Measurements from ENCODE around the gene PLXDC2. TPM values are rescaled to one million over a fixed set of nuclear protein-coding genes. Genes with fewer than 3 reads are reported as not detected.

Gene PLXDC2
- total RNA-seq, 2 donors from 2014 or later = not detected

DNA sequence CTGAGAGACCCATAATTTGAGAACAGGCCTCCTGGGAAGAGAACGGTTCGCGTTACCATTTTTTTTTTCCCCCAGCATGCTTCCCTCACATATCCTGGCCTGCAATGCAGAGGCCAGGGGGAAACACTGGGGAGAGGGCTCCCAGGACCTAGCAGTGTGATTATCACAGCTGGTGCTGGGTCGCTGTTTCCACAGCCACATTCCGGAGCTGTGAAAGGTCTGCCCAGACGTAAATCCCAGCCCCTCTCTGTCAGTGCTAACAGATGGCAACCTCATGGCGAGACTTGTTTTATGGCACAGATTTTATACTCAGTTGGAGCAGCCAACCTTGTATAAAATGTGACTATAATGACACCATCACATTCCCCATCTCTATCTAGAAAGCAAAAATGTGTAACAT is 150.5 kb downstream of the PLXDC2 start:
- Mint-ChIP-seq H3K9me3 (peaks cover 6 to 8% of the 10 kb centered on the region in 2 donors), H3K36me3 (no peaks in the 10 kb centered on the region), H3K27ac (no peak overlapping the region)
- no peak for DNase-seq (ENCODE audit: low spot score in 2 of 2)
- no peak for ATAC-seq

DNA sequence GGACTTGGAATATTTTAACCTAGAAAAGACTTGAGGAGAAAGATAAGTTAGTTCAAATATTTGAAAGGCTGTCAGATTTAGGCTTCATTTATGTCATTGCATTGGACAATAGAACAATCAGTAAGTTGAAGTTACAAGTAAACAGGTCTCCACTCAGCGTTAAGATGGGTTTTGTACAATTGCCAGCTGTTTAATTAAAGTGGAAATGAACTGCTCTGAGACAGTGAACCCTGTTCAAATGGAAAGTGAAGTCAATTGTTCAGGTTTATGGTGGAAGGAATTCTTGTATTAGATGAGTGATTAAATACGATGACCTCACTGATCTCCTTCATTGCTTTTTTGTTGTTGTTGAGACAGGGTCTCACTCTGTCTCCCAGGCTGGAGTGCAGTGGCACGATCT is 151.7 kb downstream of the PLXDC2 start:
- peaks cover 6 to 8% of the 10 kb centered on the region in 2 donors for H3K9me3 Mint-ChIP-seq
- H3K36me3 Mint-ChIP-seq = no peaks in the 10 kb centered on the region
- H3K27ac Mint-ChIP-seq = no peak overlapping the region
- ATAC-seq (no peak), DNase-seq (ENCODE audit: low spot score in 2 of 2) (no peak)

DNA sequence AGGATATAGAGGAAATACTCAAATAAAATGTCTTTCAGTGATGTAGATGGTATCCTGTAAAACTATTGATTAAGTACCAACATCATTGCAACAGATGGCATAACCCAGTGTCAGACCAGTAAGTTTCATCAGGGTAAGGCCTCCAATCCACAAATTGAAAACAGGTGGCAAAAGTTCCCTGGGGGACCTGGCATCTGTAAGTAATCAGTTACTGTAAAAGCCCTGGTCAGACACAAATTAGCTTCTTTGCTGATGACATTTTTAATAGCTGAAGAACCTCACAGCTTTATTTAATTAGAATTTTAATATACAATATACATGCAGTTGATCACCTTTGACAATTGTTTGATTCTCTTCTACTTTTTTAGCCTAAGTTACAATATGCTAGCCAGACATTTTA is 152.5 kb downstream of the PLXDC2 start:
- Mint-ChIP-seq H3K9me3 (peaks cover 4 to 8% of the 10 kb centered on the region in 2 donors), H3K36me3 (no peaks in the 10 kb centered on the region), H3K27ac (no peak overlapping the region)
- ATAC-seq = no peak
- DNase-seq (ENCODE audit: low spot score in 2 of 2) = no peak

DNA sequence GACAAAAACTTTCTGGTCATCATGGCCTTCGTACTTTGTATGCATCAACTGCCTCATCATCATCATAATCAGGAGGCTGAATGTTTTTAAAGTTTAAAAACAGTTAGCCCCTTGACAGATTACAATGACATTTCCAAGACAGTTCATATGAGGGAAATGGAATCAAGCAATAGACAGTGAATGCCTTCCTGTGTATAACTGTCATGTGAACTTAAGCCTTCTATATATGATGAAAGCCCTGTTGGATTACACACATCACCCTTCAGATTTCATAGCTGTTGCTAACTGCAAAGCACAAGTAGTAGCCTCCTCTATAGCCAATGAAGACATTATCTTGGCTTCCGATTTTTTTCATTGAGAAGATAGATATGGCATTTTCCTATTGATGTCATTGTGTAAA is 154.0 kb downstream of the PLXDC2 start:
- no peak for DNase-seq (ENCODE audit: low spot score in 2 of 2)
- Mint-ChIP-seq H3K36me3 (no peaks in the 10 kb centered on the region), H3K9me3 (peaks cover 0 to 8% of the 10 kb centered on the region in 2 donors), H3K27ac (no peak overlapping the region)
- no peak for ATAC-seq

DNA sequence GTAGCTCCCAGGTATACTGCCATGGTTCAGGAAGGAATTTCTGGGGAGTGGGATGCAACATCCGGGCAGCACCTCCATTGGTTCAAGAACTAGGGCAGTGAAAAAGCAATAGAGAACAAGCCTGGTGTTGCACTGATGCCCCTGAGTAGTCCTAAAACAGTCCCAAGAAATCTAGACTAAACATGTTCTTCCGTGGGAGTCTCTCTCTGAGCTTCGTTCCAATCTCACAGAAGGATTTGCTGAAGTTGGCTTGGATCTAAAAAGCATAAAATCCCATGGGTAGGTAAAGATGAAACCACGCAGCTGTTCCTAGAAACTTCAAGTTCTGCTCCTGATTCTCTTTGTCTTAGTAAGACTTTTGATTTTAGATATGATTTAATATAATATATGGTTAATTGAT is 154.5 kb downstream of the PLXDC2 start:
- DNase-seq (ENCODE audit: low spot score in 2 of 2) (no peak), ATAC-seq (no peak)
- Mint-ChIP-seq H3K27ac (no peak overlapping the region), H3K36me3 (no peaks in the 10 kb centered on the region), H3K9me3 (peaks cover 0 to 8% of the 10 kb centered on the region in 2 donors)

DNA sequence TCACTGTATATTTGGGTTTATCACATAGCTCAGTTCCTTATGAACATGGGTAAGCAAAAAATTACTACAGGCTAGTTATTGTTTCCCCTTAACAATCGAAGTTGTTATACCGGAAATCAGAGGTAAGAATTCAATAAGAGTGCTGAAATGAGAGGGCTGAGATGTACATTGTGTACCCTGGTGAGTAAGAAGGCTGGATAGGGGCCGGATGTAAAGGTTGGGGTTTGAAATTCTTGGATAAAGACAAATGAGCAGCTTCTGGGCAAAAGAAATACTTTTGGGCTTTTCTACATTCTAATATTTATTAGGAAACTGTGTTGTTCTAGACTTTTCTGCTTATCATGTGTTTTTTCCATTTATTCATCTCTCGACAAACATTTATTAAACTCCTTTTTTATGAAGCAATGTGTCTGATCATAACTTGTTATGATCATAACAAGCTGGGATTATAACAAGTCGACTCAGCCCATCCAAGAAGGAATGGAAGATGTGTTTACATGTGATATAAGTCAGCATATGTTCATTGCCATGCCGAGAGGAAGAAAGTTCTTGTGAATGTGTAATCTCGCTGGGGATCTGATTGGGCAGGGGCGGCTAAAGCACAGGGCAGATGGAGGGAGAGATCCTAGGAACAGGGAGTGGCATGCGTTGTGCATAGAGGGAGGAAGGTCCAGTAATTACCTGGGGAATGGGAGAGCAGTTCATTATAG is 155.3 kb downstream of the PLXDC2 start:
- no peaks in the 10 kb centered on the region for H3K36me3 Mint-ChIP-seq
- DNase-seq (ENCODE audit: low spot score in 2 of 2) = no peak
- H3K9me3 Mint-ChIP-seq = peaks cover 2 to 8% of the 10 kb centered on the region in 2 donors
- ATAC-seq = no peak
- H3K27ac Mint-ChIP-seq = no peak overlapping the region

DNA sequence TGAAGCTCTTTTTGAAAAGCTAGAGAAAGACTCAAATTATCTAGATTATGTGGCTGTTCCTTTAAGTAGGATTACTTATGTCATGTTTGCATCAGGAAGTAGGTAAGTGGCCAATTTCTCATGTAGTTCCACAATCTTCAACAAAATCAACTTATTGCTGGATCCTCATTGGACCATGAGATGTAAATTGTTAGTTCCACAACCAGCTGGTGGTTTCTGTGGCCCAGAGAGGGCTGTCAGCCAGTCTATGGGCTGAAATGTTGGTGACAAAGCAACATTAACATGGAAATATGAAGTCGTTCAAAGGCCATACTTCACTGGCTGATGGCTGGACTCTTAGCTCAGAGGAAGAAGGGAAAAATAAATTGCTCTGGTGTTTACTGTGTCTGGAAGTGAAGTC is 157.9 kb downstream of the PLXDC2 start:
- Mint-ChIP-seq H3K9me3 (peaks cover 12 to 16% of the 10 kb centered on the region in 2 donors), H3K27ac (no peak overlapping the region), H3K36me3 (no peaks in the 10 kb centered on the region)
- ATAC-seq (no peak), DNase-seq (ENCODE audit: low spot score in 2 of 2) (no peak)

DNA sequence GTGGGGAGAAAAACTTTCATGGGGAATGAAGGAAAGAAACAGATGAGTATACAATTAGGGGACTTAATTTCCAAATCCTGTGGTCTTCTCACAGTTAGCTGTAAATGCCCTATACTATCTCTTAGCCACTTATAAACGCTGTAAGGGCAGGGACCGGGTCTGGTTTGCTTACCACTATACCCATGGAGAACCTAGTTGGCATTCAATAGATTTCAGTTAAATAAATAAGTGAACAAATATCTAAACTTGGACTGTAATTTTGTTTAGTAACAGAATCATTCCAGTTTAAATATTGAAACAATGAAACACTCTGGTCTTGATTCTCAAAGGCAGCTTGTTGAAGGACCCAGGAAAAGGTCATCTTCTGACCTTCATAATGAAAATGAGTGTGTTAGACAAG is 158.3 kb downstream of the PLXDC2 start:
- DNase-seq (ENCODE audit: low spot score in 2 of 2) (no peak), ATAC-seq (no peak)
- H3K27ac Mint-ChIP-seq = no peak overlapping the region
- peaks cover 12 to 16% of the 10 kb centered on the region in 2 donors for H3K9me3 Mint-ChIP-seq
- no peaks in the 10 kb centered on the region for H3K36me3 Mint-ChIP-seq

DNA sequence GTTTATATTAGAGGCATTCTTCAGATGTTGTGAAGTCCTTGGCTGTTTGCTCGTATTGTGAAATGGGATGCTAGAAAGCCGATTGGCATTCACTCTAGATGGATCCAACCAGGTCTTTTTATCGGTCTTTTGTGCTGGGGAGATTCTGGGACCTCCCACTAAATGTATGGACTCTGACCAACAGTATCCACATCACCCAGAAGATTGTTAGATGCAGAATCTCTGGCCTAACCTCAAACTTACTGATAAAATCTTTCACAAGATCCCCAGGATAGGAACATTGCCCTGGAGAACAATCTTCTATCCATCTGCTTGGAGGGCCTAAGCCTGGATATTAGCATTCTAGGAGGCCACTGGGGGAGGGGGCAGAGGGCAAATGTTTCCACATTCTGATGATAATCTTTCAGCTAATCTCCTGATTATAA is 160.9 kb downstream of the PLXDC2 start:
- Mint-ChIP-seq H3K9me3 (peaks cover 12 to 21% of the 10 kb centered on the region in 2 donors), H3K27ac (no peak overlapping the region), H3K36me3 (no peaks in the 10 kb centered on the region)
- no peak for ATAC-seq
- no peak for DNase-seq (ENCODE audit: low spot score in 2 of 2)

DNA sequence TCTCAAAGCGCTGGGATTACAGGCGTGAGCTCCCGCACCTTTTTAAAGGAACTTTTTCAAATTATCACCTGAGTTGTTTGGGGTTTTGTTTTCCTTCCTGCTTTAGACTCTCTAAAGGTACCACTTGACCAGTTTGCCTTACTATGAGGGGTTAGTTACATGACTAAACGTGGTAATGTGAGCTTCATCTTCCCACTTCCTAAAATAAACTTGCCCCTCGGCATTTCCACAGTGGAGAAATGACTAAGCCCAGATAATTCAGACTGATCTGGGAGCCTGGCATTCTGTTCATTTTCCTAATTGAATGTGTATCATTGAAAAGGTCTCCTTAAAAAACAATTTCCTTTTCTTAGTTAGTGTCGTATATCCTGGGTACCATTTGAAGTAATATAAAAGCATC is 163.4 kb downstream of the PLXDC2 start:
- Mint-ChIP-seq H3K36me3 (no peaks in the 10 kb centered on the region), H3K9me3 (peaks cover 12 to 21% of the 10 kb centered on the region in 2 donors), H3K27ac (no peak overlapping the region)
- ATAC-seq (no peak), DNase-seq (ENCODE audit: low spot score in 2 of 2) (no peak)

DNA sequence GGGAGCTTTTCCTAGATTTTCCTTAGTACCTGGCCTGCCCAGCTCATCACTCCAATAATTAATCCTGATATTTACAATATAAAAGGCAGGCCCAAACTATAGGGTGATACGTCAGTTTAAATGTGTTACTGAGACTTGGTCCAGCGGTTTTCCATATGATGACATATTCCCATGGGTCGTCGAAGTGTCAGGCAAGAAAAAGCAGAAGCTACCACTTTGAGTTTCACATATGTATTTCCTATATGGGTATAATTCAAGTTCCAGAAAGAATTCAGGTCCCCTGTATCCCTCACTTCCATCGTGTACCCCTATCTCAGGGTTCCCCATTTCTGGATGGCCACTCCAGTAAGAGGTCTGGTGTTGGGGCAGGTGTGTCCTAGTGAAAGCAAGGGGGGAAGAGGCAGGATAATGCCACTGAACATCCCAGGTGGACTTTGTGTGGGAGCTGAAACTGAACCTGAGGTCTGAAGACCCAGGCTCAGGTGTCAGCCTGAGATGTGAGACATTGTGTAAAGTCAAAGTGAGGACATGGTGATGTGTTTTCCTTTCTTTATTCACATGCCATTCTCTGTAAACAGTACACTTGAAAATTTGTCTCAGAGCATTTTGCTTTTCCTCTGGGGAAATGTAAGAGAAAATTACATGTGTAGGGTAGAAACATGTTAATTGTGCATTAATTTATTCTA is 167.8 kb downstream of the PLXDC2 start:
- Mint-ChIP-seq H3K9me3 (peaks cover 0 to 9% of the 10 kb centered on the region in 2 donors), H3K36me3 (no peaks in the 10 kb centered on the region), H3K27ac (no peak overlapping the region)
- no peak for DNase-seq (ENCODE audit: low spot score in 2 of 2)
- ATAC-seq = no peak

DNA sequence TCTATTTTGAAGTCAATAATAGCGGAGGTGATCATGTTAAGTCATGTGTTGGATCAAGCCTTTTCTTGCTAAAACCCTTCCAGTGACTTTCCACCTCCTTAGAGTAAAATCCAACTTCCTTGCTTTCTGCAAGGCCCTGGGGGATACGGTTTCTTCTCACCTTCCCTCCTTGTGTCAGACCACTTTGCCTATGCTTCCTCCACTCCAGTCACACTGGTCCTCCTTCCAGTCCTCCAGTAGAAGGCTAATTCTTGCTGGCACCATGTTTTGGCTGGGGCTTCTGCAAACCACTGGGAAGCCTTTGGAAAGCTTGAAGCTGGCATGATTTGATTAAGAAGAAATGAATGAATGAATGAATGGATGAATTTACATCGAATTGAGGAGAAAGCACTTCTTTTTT is 169.5 kb downstream of the PLXDC2 start:
- Mint-ChIP-seq H3K27ac (no peak overlapping the region), H3K9me3 (peaks cover 0 to 5% of the 10 kb centered on the region in 2 donors), H3K36me3 (no peaks in the 10 kb centered on the region)
- DNase-seq (ENCODE audit: low spot score in 2 of 2) (no peak), ATAC-seq (no peak)

DNA sequence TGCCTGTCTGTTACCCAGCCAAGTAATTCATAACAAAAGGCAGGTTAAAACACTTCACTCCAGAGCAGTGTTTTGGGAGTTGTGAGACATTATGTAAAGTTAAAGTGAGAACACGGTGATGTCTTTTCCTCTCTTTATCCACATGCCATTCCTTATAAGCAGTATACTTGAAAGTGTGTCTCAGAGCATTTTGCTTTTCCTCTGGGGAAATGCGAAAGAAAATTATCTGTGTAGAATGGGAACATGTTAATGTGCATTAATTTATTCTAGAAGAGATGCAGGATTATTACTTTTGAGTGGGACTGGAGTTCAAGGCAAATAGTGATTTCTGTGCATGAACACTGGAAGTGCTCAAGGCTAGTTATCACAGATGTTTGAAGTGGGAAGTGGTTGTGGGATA is 170.4 kb downstream of the PLXDC2 start:
- Mint-ChIP-seq H3K36me3 (no peaks in the 10 kb centered on the region), H3K27ac (no peak overlapping the region), H3K9me3 (no peaks in the 10 kb centered on the region)
- DNase-seq (ENCODE audit: low spot score in 2 of 2) (no peak), ATAC-seq (no peak)

DNA sequence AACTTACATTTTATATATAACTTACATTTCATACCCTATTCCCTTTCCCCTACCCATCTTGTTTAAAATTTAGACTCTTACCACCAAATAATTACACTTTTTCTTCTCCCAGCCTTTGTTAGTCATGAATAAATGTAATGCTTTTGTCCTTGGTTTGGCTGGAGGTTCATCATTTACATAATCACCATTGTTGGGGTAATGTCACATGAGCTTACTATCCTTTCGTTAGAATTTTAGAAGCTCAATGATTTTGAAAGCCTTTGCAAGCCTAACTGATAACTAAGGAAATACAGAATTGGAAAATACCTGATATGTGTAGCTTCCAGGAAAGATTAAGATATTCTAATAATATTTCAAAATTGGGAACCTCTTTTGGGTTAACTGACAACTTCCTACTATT is 171.7 kb downstream of the PLXDC2 start:
- DNase-seq (ENCODE audit: low spot score in 2 of 2) (no peak), ATAC-seq (no peak)
- Mint-ChIP-seq H3K9me3 (peaks cover 0 to 4% of the 10 kb centered on the region in 2 donors), H3K27ac (no peak overlapping the region), H3K36me3 (no peaks in the 10 kb centered on the region)

DNA sequence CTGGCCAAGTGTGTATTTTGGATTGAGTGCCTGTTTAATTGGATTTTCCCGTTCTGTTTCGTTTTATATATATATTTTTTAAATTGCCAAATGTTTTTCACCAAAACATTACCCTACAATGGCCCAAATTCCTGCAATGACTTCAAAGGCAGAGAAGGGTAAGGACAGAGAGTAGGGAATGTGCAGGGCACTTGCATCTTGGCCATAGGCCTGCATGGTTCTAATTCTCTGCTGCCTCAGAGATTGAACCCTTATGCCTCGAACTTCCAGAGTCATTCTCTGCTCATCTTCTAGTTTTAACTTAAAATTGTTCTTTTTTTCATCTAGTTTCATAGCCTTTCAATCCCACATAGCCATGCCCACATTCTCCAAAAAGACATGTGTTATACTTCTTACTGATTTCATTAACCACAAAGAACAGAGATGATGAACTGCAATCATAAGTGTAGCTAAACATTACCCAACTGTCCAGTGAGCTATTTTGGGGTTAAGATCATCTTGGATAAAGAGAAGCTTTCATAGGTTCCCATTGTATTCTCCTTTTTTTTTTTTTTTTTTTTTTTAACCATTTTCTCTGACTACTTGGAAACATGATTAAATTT is 177.6 kb downstream of the PLXDC2 start:
- no peak overlapping the region for H3K27ac Mint-ChIP-seq
- H3K9me3 Mint-ChIP-seq = peaks cover 6 to 8% of the 10 kb centered on the region in 2 donors
- no peak for DNase-seq (ENCODE audit: low spot score in 2 of 2)
- no peak for ATAC-seq
- no peaks in the 10 kb centered on the region for H3K36me3 Mint-ChIP-seq

DNA sequence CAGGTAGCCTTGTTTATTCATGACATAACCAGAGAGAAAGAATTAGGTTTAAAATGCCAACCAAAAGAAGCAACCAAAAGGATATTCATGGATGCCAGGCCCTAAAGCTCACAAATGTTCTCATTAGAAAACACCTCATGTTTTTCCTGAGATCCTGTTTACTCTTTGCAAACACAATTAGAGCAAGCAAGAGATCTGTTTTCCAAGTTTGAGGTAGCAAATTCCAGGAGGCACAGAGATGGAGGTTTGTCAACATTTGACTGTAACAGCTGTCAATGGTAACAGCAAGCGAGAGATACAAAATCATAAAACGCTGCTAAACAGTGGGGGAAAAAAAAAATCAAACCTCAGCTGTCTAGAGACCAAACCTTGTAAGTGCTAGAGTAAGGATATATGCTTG is 182.2 kb downstream of the PLXDC2 start:
- ATAC-seq = no peak
- DNase-seq (ENCODE audit: low spot score in 2 of 2) = no peak
- Mint-ChIP-seq H3K9me3 (peaks cover 12 to 15% of the 10 kb centered on the region in 2 donors), H3K27ac (no peak overlapping the region), H3K36me3 (peaks cover 0 to 5% of the 10 kb centered on the region in 2 donors)

DNA sequence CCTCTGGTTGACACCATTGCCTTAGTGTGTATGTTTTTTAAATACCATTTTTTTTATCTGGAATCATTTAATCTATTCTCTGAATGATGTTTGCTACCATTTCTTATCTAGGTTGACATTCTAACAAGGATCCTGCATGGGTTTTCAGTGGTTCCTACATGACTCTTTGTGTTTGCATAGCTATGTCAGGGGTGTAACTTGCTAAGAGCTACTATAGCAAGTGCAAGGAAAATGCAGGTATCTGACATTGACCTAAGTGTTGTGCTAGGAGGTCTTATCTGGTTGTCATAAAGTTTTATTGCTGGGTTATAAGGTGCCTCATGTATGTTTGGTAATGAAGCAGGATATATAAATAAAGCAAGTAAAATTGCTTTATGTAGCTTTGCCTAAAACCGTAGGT is 183.2 kb downstream of the PLXDC2 start:
- H3K9me3 Mint-ChIP-seq = peaks cover 12 to 15% of the 10 kb centered on the region in 2 donors
- no peak overlapping the region for H3K27ac Mint-ChIP-seq
- DNase-seq (ENCODE audit: low spot score in 2 of 2) (no peak), ATAC-seq (no peak)
- H3K36me3 Mint-ChIP-seq = peaks cover 0 to 5% of the 10 kb centered on the region in 2 donors
